GM18519 (cell line): ENCODE results near the gene POLR3G.
A peak's percentile ranks its signal among the peaks of the same experiment; 100 is the strongest.

ENCODE experiments used
- ATAC-seq: cut with Tn5 transposase; IDR thresholded peaks from one replicate; pipeline ENCODE4 v1.9.1; 2021; ENCODE audit warnings: mild to moderate bottlenecking, moderate library complexity; ENCODE audit not compliant: unreplicated experiment, low FRiP score

Gene POLR3G

GRCh38 chr5:90495146-90495545 is 20.5 kb downstream of the POLR3G start:
- ATAC-seq = no peak

GRCh38 chr5:90503596-90503995 is 28.9 kb downstream of the POLR3G start:
- ATAC-seq = no peak

- no peak for ATAC-seq
These were observed 30.1 kb downstream of the POLR3G start for GRCh38 chr5:90504743-90505142.

- no peak for ATAC-seq
These were observed 31.6 kb downstream of the POLR3G start for GRCh38 chr5:90506221-90506620.

GRCh38 chr5:90510438-90510837 is 35.8 kb downstream of the POLR3G start:
- no peak for ATAC-seq

GRCh38 chr5:90514520-90514919 is 39.9 kb downstream of the POLR3G start:
- ATAC-seq = no peak

GRCh38 chr5:90518661-90519060 is 44.0 kb downstream of the POLR3G start:
- no peak for ATAC-seq

GRCh38 chr5:90519081-90519480 is 44.4 kb downstream of the POLR3G start:
- no peak for ATAC-seq

GRCh38 chr5:90528601-90529193 is 54.0 kb downstream of the POLR3G start:
- ATAC-seq = no peak

GRCh38 chr5:90529194-90529938 is 54.7 kb downstream of the POLR3G start, which contains the start of gene LYSMD3:
LYSMD3 (minus strand) TSS chr5:90529584; CDS start chr5:90525289, 4,295 bp downstream.
- peak; percentile 69 for ATAC-seq

GRCh38 chr5:90529939-90530677 is 55.4 kb downstream of the POLR3G start:
- peak; percentile 33 for ATAC-seq

- no peak for ATAC-seq
These were observed 56.2 kb downstream of the POLR3G start for GRCh38 chr5:90530736-90531487.

GRCh38 chr5:90533794-90534193 is 59.1 kb downstream of the POLR3G start:
- ATAC-seq = no peak

GRCh38 chr5:90534922-90535321 is 60.3 kb downstream of the POLR3G start:
- ATAC-seq = no peak

GRCh38 chr5:90542827-90543519 is 68.3 kb downstream of the POLR3G start:
- no peak for ATAC-seq

GRCh38 chr5:90545511-90545910 is 70.8 kb downstream of the POLR3G start:
- ATAC-seq = no peak

GRCh38 chr5:90546216-90546837 is 71.7 kb downstream of the POLR3G start:
- no peak for ATAC-seq

GRCh38 chr5:90547072-90547536 is 72.4 kb downstream of the POLR3G start:
- ATAC-seq = no peak

GRCh38 chr5:90548069-90548593 is 73.5 kb downstream of the POLR3G start:
- no peak for ATAC-seq
